ENCODE measurements around the gene AKR1D1.

DNA sequence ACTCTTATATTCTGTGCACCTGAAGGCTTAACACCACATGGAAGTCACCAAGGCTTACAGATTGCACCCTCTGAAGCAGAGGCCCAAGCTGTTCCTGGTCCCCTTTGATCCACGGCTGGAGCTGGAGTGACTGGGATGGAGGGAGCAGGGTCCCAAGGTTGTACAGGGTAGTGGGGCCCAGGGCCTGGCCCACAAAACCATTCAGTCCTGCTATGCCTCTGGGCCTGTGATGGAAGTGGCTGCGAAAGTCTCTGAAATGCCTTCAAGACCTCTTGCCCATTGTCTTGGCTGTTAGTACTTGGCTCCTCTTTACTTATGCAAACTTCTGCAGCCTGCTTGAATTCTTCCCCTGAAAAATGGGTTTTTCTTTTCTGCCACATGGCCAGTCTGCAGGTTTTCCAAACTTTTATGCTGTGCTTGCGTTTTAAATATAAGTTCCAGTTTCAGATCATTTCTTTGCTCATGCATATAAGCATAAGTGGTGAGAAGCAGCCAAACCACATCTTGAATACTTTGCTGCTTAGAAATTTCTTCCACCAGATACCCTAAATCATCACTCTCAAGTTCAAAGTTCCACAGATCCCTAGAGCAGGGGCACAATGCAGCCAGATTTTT is 53.4 kb downstream of the AKR1D1 start:
- TF ChIP-seq CTCF (IDR thresholded peaks at IDR 0.05) (no peak), EZH2 (IDR thresholded peaks at IDR 0.05; ENCODE audit: borderline replicate concordance, insufficient read depth, low read depth, low read length, poor library complexity, severe bottlenecking) (no peak)

All from B cell (primary cell).